IMR-90 (cell line): ENCODE results near the gene ALK. TPM values are rescaled to one million over a fixed set of nuclear protein-coding genes. Genes with fewer than 3 reads are reported as not detected.
A peak's percentile ranks its signal among the peaks of the same experiment; 100 is the strongest.

Experiments
- ATAC-seq: fragments of 200-7000 bp; cut with Tn5 transposase; 2 replicates; pipeline ENCODE4 v1.9.1; 2020; ENCODE audit warnings: low read depth, mild to moderate bottlenecking, moderate library complexity
- BruUV-seq: library from RNA; stranded (reverse); fragments of 400-500 nt; replicated peaks from 2 replicates; lab custom pipeline; 2021; lab: Mats Ljungman, UMichigan
- CTCF ChIA-PET: fragments of 300-600 bp; formaldehyde crosslinking; extraction: SDS; loops from one replicate; lab custom pipeline; 2021; ENCODE audit warnings: antibody characterized with exemption; lab: Yijun Ruan, JAX
- POLR2A ChIA-PET: fragments of 300-600 bp; sonication (Branson Sonifier 250); formaldehyde crosslinking; loops from one replicate; lab custom pipeline; 2022; ENCODE audit warnings: antibody characterized with exemption; ENCODE audit not compliant: unreplicated experiment; lab: Charles Lee
- DNase-seq: peaks from one replicate; pipeline ENCODE4 v3.0.0; 2013
- H2AFZ ChIP-seq: replicated peaks from 2 replicates; pipeline ENCODE3; 2013; ENCODE audit warnings: low read length, mild to moderate bottlenecking; ENCODE audit not compliant: poor library complexity
- H2AK5ac ChIP-seq: 2 replicates; pipeline ENCODE4 v1.6.1; 2013; ENCODE audit warnings: low read depth, low read length, inconsistent platforms
- H2AK9ac ChIP-seq: replicated peaks from 2 replicates; pipeline ENCODE3; 2013; ENCODE audit warnings: mild to moderate bottlenecking, low read depth, low read length, moderate library complexity; ENCODE audit not compliant: poor library complexity
- H2BK120ac ChIP-seq: 2 replicates; pipeline ENCODE4 v1.6.1; 2013; ENCODE audit warnings: low read depth, low read length, inconsistent platforms
- H2BK15ac ChIP-seq: 3 replicates; pipeline ENCODE4 v1.6.1; 2013; ENCODE audit warnings: low read depth, low read length, inconsistent platforms
- H2BK20ac ChIP-seq: 2 replicates; pipeline ENCODE4 v1.6.1; 2013; ENCODE audit warnings: low read depth, mild to moderate bottlenecking, inconsistent platforms, low read length, moderate library complexity
- H2BK5ac ChIP-seq: 2 replicates; pipeline ENCODE4 v1.6.1; 2013; ENCODE audit warnings: mild to moderate bottlenecking, low read depth, low read length, inconsistent platforms; ENCODE audit not compliant: poor library complexity, severe bottlenecking
- H3K14ac ChIP-seq: replicated peaks from 2 replicates; pipeline ENCODE4 v1.6.1; 2013; ENCODE audit warnings: low read depth, low read length, inconsistent platforms
- H3K18ac ChIP-seq: 2 replicates; pipeline ENCODE4 v1.6.1; 2013; ENCODE audit warnings: low read depth, low read length, control low read depth
- H3K23ac ChIP-seq: 2 replicates; pipeline ENCODE4 v1.6.1; 2013; ENCODE audit warnings: low read depth, low read length, inconsistent platforms
- H3K27ac ChIP-seq: 2 replicates; pipeline ENCODE4 v1.5.1; 2013; ENCODE audit warnings: mild to moderate bottlenecking, control low read depth, low read length; ENCODE audit not compliant: insufficient read depth
- H3K27me3 ChIP-seq: 2 replicates; pipeline ENCODE4 v1.6.1; 2013; ENCODE audit warnings: low read length; ENCODE audit not compliant: control insufficient read depth, insufficient read depth
- H3K36me3 ChIP-seq: 2 replicates; pipeline ENCODE4 v1.6.1; 2013; ENCODE audit warnings: low read length, mixed read lengths; ENCODE audit not compliant: control insufficient read depth, insufficient read depth
- H3K4ac ChIP-seq: 2 replicates; pipeline ENCODE4 v1.6.1; 2013; ENCODE audit warnings: low read depth, low read length, inconsistent platforms
- H3K4me1 ChIP-seq: 2 replicates; pipeline ENCODE4 v1.6.1; 2013; ENCODE audit warnings: low read length, mixed read lengths; ENCODE audit not compliant: control insufficient read depth, insufficient read depth
- H3K4me2 ChIP-seq: 2 replicates; pipeline ENCODE4 v1.6.1; 2013; ENCODE audit warnings: low read depth, mild to moderate bottlenecking, control low read depth, low read length, moderate library complexity
- H3K4me3 ChIP-seq: 2 replicates; pipeline ENCODE4 v1.5.1; 2013; ENCODE audit warnings: low read depth, mild to moderate bottlenecking, control low read depth, low read length, moderate library complexity; ENCODE audit not compliant: insufficient read depth
- H3K56ac ChIP-seq: 2 replicates; pipeline ENCODE4 v1.6.1; 2013; ENCODE audit warnings: low read length, inconsistent platforms; ENCODE audit not compliant: insufficient read depth; ENCODE audit errors: extremely low read depth
- H3K79me1 ChIP-seq, 2 experiments: 2 replicates each; pipeline ENCODE4 v1.6.1; 2013; ENCODE audit warnings: low read length in 2 of 2, inconsistent platforms in 1 of 2, low read depth in 1 of 2
- H3K9ac ChIP-seq: 2 replicates; pipeline ENCODE4 v1.6.1; 2013; ENCODE audit warnings: low read depth, low read length, control low read depth
- H3K9me1 ChIP-seq: 2 replicates; pipeline ENCODE4 v1.6.1; 2013; ENCODE audit warnings: low read length, inconsistent platforms; ENCODE audit not compliant: insufficient read depth
- H3K9me3 ChIP-seq: 2 replicates; pipeline ENCODE4 v1.6.1; 2013; ENCODE audit warnings: low read length; ENCODE audit not compliant: control insufficient read depth, insufficient read depth
- H4K20me1 ChIP-seq: 2 replicates; pipeline ENCODE4 v1.6.1; 2013; ENCODE audit warnings: low read length, inconsistent platforms; ENCODE audit not compliant: insufficient read depth
- H4K5ac ChIP-seq: 2 replicates; pipeline ENCODE4 v1.6.1; 2013; ENCODE audit warnings: mild to moderate bottlenecking, low read depth, low read length, control low read depth
- H4K8ac ChIP-seq, 2 experiments: 2 replicates each; pipeline ENCODE4 v1.6.1; 2013; ENCODE audit warnings: low read depth in 2 of 2, low read length in 2 of 2, control low read depth in 1 of 2, inconsistent platforms in 1 of 2
- H4K91ac ChIP-seq: 2 replicates; pipeline ENCODE4 v1.6.1; 2013; ENCODE audit warnings: low read depth, low read length, inconsistent platforms; ENCODE audit not compliant: insufficient read depth
- BHLHE40 ChIP-seq: fragments of 150-350 bp; IDR thresholded peaks from 2 replicates; pipeline ENCODE4 v1.6.1; 2016; ENCODE audit warnings: mild to moderate bottlenecking, low read depth, low read length
- CHD1 ChIP-seq: IDR thresholded peaks from 2 replicates; pipeline ENCODE4 v1.6.1; 2012; ENCODE audit warnings: low read depth, low read length, improper control_type of control experiment
- CTCF ChIP-seq: conservative IDR thresholded peaks from 2 replicates; pipeline ENCODE4 v1.5.1; 2012; ENCODE audit warnings: mild to moderate bottlenecking, low read depth, low read length, improper control_type of control experiment
- MXI1 ChIP-seq: IDR thresholded peaks from 2 replicates; pipeline ENCODE4 v1.6.1; 2012; ENCODE audit warnings: low read depth, mild to moderate bottlenecking, low read length, moderate library complexity, borderline replicate concordance
- RAD21 ChIP-seq: IDR thresholded peaks from 2 replicates; pipeline ENCODE4 v1.6.1; 2012; ENCODE audit warnings: low read length, improper control_type of control experiment
- SMC3 ChIP-seq: fragments of 150-350 bp; IDR thresholded peaks from 2 replicates; pipeline ENCODE4 v1.6.1; 2016; ENCODE audit warnings: low read depth, mild to moderate bottlenecking, antibody characterized with exemption, low read length, moderate library complexity
- WGBS, 2 experiments: methylation state at CpG; one replicate each; pipeline versions ENCODE4 v1.1.5 to v1.1.7; 2013; ENCODE audit warnings: missing lambda C conversion rate in 2 of 2; ENCODE audit not compliant: insufficient read length in 1 of 2; ENCODE audit errors: extremely low coverage in 2 of 2; 5-methylcytosine and 5-hydroxymethylcytosine counted together
- dilution Hi-C: fragments of 300-500 bp; cut with HindIII; formaldehyde crosslinking; loops from one replicate; pipeline ENCODE4 v1.14.3; 2018; ENCODE audit warnings: low sequenced_read_pairs; ENCODE audit not compliant: unreplicated experiment
- in situ Hi-C: fragments of 300-500 bp; cut with MboI; formaldehyde crosslinking; loops from 3 replicates; pipeline ENCODE4 v1.14.3; 2019; ENCODE audit warnings: low sequenced_read_pairs, inconsistent platforms, mixed read lengths
- intact Hi-C: fragments of 100-400 bp; cut with micrococcal nuclease; formaldehyde crosslinking; loops from 2 replicates; pipeline ENCODE4 v1.10.0; 2022
- polyA plus RNA-seq, 3 experiments: library from polyadenylated mRNA; depleted of rRNA; stranded (reverse); fragments of >200 nt; gene quantifications; 2 replicates each; pipeline ENCODE4 v1.2.3, GENCODE V29; 2012; ENCODE audit warnings: low replicate concordance in 1 of 3
- total RNA-seq: library from RNA; depleted of rRNA; stranded (reverse); fragments of >200 nt; gene quantifications from 2 replicates; pipeline ENCODE4 v1.2.3, GENCODE V29; 2012

The ALK gene
- total and polyA plus RNA-seq, 2 of the 4 experiments (the other 2 are of a cell fraction), result not detected

- WGBS, 2 experiments, result 4% methylated on average over 4 of the region's 14 CpGs; no CpG with 5 or more reads in 1 of the 2 experiments
- H3K27ac ChIP-seq, result no peak overlapping the region
- no TSS peak for BruUV-seq
These were observed 724.3 kb downstream of the ALK start for GRCh38 chr2:29196792-29197788.

More at GRCh38 chr2:29196792-29197788, 724.3 kb downstream of the ALK start:
- TF ChIP-seq BHLHE40 (no peak), CTCF (peak; percentile 73), CHD1 (no peak), MXI1 (no peak), RAD21 (peak; percentile 93), SMC3 (peak; percentile 88)
- H3K4me1 ChIP-seq, result peaks cover 3% of the 10 kb centered on the region; the same call in 1 of the 2 replicates
- H2BK5ac ChIP-seq, result no peak overlapping the region
- H3K4me3 ChIP-seq, result no peak overlapping the region
- no peak overlapping the region for H3K18ac ChIP-seq
- H4K5ac ChIP-seq, result no peak overlapping the region
- H3K79me1 ChIP-seq, result no peaks in the 10 kb centered on the region
- no peak overlapping the region for H2AK9ac ChIP-seq
- H4K91ac ChIP-seq, result no peak overlapping the region
- ATAC-seq (peak; percentile 80), DNase-seq (peak; percentile 47)
- H2AFZ ChIP-seq, result no peak overlapping the region
- intact Hi-C loops (loop anchor here (1.0 to 5.0 kb wide), 2 partner anchors 239 to 375 kb away; no protein-coding TSS in a partner anchor), in situ Hi-C loops (no loop called here), dilution Hi-C loops (no loop called here)
- ChIA-PET CTCF (no interaction called here), POLR2A (no interaction called here)
- no peak overlapping the region for H3K56ac ChIP-seq
- no peak overlapping the region for H2BK20ac ChIP-seq
- H3K27me3 ChIP-seq, result no peaks in the 10 kb centered on the region
- H4K20me1 ChIP-seq, result no peaks in the 10 kb centered on the region
- H3K23ac ChIP-seq, result no peak overlapping the region
- no peak overlapping the region for H3K4ac ChIP-seq
- no peaks in the 10 kb centered on the region for H3K9me1 ChIP-seq
- H4K8ac ChIP-seq, result no peak overlapping the region
- no peak overlapping the region for H2BK15ac ChIP-seq
- H2AK5ac ChIP-seq, result no peak overlapping the region
- no peak overlapping the region for H3K9ac ChIP-seq
- no peak overlapping the region for H2BK120ac ChIP-seq
- H3K9me3 ChIP-seq, result no peaks in the 10 kb centered on the region
- H3K36me3 ChIP-seq, result no peaks in the 10 kb centered on the region; the same call in 1 of the 2 replicates
- H3K4me2 ChIP-seq, result no peak overlapping the region
- no peak overlapping the region for H3K14ac ChIP-seq
